Raji (cell line): ENCODE measurements around the gene DSCAM.

Experiments used
- POLR2A ChIP-seq: IDR thresholded peaks from 2 replicates; pipeline ENCODE4 v1.6.1; 2011; ENCODE audit warnings: low read depth, low read length, control low read depth; ENCODE audit not compliant: insufficient read depth

Gene DSCAM

DNA sequence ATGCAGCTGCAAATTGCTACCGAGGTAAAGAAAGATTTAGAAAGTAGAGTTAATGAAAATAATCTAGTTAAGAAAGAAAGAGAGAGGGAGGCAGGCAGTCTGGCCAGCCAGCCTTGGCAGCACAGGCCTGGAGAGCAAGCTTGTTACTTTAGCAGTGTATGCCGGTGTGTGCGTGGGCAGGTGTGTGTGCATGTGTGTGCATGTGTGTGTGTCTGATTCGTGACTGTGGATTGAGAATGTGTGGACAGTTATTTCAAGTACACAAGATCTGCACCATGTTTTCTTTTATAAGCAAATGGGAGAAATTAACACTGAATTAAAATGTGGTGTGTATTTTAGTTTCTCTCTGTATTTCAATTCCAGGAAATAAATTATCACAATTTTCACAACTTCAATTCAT is 211.6 kb downstream of the DSCAM start:
- TF ChIP-seq POLR2A = no peak

DNA sequence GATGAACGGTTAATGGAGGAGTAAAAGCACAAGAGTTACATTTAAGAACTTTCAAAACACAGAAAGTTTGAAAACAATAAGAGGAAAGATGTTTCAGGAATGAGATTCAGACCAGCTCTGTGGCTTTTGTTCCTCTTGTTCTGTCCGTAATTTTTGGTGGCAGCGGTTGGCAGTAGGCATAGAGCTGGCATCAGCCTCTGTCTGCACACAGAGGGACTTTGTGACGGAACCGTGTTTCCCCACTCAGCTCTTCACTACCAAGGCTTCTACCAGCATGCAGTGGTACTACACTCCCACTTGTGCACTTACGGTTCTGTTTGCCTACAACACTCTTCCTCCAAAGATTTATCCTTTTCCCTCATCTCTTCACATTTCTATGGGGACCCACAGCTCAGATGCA is 212.8 kb downstream of the DSCAM start:
- no peak for TF ChIP-seq POLR2A

DNA sequence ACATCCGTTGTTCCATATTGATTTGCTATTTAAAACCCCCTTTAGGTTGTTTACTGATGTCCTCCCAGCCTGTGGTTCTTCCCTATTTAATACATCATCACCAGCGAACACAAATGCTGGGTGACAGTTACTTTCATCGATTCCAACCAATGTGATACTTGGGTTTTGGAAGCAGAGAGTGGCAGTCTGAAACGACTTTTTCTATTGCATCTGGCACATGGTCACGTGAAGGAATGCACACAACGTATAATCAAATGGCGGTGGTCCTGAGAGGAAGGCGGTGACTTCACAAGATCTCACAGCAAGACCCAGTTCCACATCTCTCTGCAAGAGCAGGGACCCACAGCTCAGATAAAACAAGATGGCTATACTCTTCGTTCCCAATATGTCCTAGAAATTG is 213.9 kb downstream of the DSCAM start:
- no peak for TF ChIP-seq POLR2A

DNA sequence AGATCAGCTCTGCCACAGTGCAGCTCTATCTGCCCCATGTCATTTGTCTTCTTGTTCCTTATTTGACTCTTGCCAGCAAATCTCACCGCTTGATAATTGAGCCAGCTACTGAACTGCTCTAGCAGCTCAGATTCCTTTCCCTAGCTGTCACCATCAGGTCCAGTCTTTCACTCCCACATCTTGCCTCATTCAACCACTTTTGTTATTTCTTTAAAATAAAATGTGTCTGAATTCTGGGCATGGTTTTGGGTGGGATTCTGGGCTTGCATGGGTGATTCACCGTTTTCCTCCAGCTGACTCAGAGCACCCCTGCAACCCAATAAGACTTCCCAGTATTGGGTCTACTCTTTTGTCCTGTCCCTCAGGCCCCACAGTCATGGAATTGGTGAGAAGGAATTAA is 215.7 kb downstream of the DSCAM start:
- no peak for TF ChIP-seq POLR2A

DNA sequence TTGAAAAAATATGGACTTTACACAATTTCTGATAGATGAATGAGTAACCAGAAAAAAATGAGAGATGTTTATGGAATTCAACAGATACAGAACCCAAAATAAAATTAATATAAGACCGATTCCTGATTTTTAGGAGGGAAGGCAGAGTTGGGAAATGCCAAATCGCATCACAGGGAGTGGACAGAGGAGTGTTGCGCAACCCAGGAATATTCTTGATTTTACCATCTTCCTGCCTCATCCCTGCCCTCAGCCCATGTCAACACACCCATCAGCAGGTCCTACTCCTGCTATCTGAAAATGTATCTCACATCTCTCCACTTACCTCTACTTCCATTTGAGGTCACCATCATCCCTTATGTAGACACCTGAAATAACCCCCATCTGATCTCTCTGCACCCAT is 221.0 kb downstream of the DSCAM start:
- TF ChIP-seq POLR2A = no peak

DNA sequence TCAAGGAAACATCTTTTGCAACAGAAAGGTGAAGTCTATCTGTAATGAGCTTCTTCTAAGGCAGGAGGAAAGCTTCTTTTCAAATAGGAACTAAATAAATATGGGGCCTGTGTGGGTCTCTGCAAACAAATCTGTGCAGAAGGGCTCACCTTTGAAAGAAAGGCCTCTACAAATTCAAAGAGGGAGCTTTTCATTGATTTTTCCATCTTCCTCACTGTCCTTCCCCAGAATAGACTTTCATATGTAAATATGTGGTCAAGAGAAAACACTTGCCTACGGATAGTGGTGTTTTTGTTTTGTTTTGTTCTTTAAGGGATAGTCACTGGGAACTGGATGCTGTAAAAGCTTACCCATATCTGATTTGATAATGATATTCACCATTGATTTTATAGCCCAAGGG is 223.4 kb downstream of the DSCAM start:
- TF ChIP-seq POLR2A = no peak

DNA sequence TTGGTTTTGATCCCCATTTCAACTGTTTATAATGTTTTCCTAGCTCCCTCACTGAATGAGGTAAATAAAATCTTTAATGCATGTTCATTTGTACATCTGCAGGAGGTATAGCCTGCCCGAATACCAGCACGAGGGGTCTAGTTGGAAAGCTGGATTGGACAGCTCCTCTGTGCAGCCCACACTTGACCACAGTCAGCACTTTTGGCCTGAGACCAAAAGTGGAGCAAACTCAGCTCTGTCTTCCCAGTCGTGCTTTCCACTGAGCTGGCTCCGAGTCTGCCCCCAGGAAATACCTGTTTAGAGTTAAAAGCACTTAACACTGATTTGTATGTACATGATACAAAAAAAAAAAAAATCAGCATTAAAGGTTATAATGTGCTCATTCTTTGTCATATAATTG is 224.4 kb downstream of the DSCAM start:
- TF ChIP-seq POLR2A = no peak

DNA sequence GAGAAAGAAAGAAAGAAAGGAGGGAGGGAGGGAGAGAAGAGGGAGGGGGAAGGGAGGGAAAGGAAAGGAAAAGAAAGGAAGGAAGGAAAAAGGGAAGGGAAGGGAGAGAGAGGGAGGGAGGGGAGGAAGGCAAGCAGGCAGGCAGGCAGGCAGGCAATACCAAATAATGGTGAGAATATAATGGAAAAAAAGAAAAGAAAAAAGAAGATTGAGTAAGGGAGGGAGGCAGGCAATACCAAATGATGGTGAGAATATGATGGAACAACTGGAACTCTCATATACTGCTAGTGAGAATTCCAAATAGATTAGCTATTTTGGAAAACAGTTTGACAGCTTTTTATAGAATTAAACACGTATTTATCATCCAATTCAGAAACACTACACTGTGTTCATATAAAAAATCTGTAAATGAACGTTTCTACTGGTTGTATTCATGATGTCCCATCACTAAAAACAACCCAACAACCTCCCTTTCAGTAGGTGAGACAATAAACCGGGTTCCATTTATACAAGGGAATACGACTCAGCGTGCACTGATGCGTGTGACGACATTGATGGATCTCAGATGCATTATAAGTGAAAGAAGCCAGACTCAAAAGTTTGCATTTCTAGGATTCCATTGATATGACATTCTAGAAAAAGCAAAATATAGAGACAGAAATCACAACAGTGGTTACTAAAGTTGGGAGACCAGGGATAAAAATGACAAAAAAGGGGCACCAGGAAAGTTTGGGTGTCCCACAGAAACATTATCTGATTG is 226.4 kb downstream of the DSCAM start:
- no peak for TF ChIP-seq POLR2A

DNA sequence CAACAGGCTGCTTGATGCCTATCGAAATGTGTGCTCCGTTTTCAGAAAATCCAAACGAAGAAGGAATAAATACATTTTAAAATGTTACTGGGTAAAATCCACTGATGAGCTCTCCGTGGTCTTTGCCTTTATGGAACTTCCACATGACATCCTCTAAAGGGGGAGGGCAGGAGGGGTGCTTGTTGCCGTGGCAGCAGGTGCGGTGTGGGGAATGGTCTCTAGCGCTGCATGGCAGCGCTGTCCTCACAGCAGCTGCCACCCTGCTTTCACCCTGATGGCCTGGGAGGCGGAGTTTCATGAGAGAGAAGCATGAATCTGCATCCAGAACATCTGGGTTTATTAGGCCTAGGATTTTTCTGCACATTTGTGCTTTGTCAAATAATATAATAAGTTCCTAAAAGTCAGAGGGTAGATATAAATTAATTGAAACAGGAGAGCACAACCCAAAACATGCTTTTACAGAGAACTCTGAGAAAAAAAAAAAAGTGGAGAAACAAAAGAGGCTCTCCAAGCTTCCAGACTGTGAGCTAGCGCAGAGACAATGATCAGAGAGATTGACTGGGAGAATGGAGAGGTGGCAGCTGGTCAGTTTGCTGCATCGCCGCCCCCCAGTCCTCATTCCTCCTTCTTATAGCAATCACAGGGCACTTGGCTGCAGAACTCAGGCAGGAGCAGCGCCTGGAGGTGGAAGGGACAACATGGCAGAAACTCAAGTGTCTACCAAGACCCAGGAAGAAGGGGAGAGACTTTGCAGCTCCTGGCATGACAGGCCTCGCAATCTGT is 228.6 kb downstream of the DSCAM start:
- no peak for TF ChIP-seq POLR2A

DNA sequence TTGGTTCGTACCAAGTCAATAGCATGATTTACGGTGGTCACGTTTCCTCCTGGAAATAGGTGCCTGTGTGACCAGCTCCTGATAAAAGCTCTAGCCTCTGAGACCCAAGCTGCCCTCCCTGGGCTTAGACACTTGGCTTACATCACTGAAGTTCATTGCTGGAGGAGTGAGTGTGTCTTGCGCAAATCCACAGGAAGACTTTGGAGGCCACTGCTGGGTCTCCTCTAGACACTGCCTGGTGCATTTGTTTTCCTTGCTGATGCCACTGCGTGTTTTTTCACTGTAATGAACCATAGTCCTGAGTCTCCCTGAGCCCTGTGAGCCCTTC is 230.6 kb downstream of the DSCAM start:
- no peak for TF ChIP-seq POLR2A

DNA sequence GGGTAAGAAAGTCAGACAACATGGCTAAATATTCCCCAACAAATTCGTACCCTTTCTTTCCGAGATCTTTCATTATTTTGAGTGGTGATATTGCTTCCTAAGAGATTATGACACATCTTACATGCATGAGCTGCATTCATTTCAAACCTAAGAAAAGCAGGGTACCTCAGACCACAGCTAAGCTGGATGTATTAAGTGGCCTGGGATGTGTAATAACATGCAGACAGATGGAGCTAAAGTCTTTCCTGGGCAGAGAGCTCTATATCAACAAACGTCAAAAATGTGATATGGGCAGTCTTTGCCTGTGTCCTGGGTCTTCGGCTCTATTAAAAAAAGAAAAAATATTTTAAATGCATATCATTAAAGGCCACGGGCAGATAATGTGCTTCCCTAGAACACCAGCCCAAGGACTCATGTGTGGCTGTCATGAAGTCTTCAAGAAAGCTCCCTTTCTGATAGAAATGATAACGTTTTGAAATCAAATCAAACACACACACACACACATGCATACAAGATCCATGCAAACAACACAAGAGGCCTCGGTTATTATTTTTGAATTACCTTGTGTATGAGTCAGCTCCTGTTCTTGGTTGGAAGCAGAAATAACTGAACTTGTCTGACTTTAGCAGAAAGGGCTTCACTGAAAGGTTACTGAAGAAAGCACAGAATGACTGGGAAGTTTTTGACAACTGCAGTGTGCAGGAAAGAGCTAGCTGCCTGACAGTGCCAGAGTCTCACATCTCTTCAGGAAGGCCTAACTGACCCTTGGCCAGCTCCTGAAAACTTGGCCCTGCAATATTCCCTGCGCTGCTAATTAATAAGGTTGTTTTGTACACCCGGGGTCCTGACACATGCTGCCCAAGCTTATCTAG is 231.2 kb downstream of the DSCAM start:
- TF ChIP-seq POLR2A = no peak

DNA sequence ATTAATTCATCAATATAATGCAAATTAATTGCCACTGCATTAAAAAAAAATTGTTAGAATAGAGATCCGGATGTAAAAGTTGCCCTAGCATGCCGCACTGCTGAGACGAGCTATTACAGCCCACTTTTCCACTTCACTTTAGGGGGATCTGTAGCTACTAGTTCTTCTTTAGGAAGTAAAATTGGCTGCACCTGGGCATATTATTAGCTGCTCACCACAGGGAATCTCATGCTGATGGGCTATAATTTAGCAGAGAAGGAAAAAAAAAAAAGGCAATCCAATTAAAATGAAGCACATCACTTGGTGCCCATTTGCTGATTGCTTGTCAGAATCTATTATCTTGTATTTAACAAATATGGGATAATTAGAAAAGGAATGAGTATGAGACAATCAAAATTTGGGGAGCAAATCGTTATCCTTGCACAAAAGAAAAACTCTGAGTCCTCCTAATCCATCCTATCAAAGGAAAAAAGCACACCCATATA is 233.4 kb downstream of the DSCAM start:
- TF ChIP-seq POLR2A = no peak

DNA sequence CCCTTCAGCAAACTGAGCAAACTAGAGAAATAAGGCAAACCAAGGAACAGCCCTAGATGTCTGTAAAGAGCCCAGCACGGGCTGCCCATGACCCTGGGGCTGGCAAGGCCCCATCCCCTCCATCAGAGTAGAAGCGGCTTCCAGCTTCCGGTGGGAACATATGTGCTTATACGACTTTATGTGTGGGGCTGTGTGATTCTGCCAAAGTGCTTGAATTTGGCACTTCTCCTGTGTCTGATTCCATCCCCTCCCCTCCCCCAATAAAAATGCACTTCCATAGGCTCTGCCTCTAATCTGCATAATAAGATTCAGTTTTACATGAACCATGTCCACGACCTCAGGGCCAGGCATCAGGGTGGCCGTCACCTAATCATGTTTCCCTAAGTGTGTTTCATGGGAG is 236.6 kb downstream of the DSCAM start:
- TF ChIP-seq POLR2A = no peak

DNA sequence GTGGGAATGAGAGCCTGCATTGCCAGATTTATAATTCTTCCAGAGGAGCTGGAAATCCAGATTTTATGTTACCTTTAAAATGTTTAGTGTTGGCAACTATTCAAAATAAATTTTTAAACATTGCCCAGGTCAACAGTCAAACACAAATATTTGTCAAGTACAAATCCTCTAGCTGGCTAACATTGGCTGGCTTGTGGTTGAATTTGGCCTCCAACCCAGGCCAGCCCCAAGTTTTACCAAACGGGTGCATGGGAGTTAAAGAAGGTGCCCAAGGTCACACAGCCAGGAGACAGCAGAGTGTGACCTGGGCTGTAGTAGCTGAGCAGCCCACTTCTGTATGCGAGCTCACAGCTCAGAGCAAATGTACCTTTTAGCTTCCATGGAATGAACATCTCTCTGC is 240.6 kb downstream of the DSCAM start:
- TF ChIP-seq POLR2A = no peak

DNA sequence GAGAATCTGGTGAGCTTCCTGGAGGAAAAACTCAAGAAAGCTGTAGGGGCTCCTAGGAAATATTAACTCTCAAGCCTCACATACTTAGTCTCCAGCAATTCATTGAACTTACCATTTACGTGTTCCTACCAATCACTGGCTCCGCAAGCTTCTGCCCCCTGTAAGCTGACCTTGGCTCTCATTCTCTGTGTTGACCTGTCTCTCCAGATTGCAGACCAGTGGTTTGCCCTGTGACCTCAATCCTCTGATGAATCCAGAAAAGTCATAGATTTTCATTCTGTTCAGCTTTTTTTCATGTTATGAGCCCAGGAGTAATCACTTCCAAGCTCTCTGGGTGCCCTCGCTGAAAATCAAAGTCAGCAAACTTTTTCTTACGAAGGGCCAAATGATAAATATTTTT is 241.9 kb downstream of the DSCAM start:
- no peak for TF ChIP-seq POLR2A

DNA sequence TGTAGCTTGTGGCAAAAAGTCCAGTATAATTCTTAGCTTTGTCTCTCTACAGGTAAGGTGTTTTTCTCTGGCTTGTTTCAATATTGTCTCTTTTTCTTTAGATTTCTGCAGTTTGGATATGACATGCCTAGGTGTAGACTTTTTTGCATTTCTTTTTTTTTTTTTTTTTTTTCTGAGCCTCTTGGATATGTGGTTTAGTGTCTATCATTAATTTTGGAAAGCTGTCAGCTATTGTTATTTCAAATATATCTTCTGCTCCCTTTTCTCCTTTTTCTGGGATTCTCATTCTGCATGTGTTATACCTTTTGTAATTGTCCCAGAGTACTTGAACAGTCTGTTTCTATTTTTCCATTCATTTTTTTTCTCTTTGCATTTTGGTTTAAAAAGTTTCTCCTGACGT is 243.2 kb downstream of the DSCAM start:
- no peak for TF ChIP-seq POLR2A
